ENCODE results near the gene SFT2D2. TPM values are rescaled to one million over a fixed set of nuclear protein-coding genes. Genes with fewer than 3 reads are reported as not detected.
"Not testable (repeated sequence)": the region's sequence is repeated elsewhere in the genome, so short reads cannot be mapped to it uniquely, and the experiment has no call there.

Gene SFT2D2
- total and polyA plus RNA-seq, 2 of the 8 experiments (the other 6 are each of a cell fraction or from before 2014, with no cell fraction given) = 9.0 to 29.0 TPM

DNA sequence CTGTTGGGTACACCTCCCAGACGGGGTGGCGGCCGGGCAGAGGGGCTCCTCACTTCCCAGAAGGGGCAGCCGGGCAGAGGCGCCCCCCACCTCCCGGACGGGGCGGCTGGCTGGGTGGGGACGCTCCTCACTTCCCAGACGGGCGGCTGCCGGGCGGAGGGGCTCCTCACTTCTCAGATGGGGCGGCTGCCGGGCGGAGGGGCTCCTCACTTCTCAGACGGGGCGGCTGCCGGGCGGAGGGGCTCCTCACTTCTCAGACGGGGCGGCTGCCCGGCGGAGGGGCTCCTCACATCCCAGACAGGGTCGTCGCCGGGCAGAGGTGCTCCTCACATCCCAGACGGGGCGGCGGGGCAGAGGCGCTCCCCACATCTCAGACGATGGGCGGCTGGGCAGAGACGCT is 18.1 kb upstream of the SFT2D2 start:
- H2BK120ac ChIP-seq (replicated peaks; ENCODE audit: low read depth, low read length); H3K56ac ChIP-seq (replicated peaks; ENCODE audit: insufficient read length, low read depth, low read length); H2AK5ac ChIP-seq (ENCODE audit: low read depth, low read length); FAIRE-seq; H3K4me3 ChIP-seq (ENCODE audit: extremely low read depth in 1 of 4, insufficient read depth in 2 of 4, low read depth in 3 of 4, low read length in 4 of 4); H3K4me2 ChIP-seq (ENCODE audit: insufficient read depth in 1 of 2, low read depth in 2 of 2, low read length in 2 of 2); DNase-seq (ENCODE audit: low read depth in 1 of 2, low spot score in 2 of 2); H4K5ac ChIP-seq (ENCODE audit: insufficient read length, low read depth, low read length); H3K23ac ChIP-seq (ENCODE audit: insufficient read length); H3K18ac ChIP-seq (ENCODE audit: extremely low read depth, low read length); H3K27ac ChIP-seq (ENCODE audit: low read depth, low read length); H3K9ac ChIP-seq (replicated peaks in 1 of 4; ENCODE audit: extremely low read depth in 1 of 4, low read depth in 3 of 4, low read length in 3 of 4); H3K14ac ChIP-seq (ENCODE audit: insufficient read length); H2BK5ac ChIP-seq (ENCODE audit: low read depth, low read length); POLR2A ChIA-PET (ENCODE audit: partially characterized antibody); H3K4me1 ChIP-seq (replicated peaks in 1 of 4; ENCODE audit: control insufficient read depth in 3 of 4, insufficient read depth in 4 of 4, low read length in 3 of 4); H2AFZ ChIP-seq (ENCODE audit: low read length); H3K23me2 ChIP-seq (ENCODE audit: low read depth, low read length); H2BK15ac ChIP-seq (ENCODE audit: low read length); H4K20me1 ChIP-seq (replicated peaks in 1 of 2; ENCODE audit: control insufficient read depth in 1 of 2, insufficient read depth in 2 of 2, low read length in 2 of 2); H3K79me2 ChIP-seq (ENCODE audit: control insufficient read depth in 1 of 2, insufficient read depth in 2 of 2, low read length in 2 of 2); H2BK12ac ChIP-seq (ENCODE audit: low read depth, low read length); H2BK20ac ChIP-seq (ENCODE audit: low read length); H3K79me1 ChIP-seq (ENCODE audit: low read depth, low read length); H3K4ac ChIP-seq (replicated peaks; ENCODE audit: insufficient read length, low read depth, low read length); H4K8ac ChIP-seq (ENCODE audit: extremely low read depth, insufficient read depth, low read length); H4K91ac ChIP-seq (replicated peaks; ENCODE audit: insufficient read length, low read length); H3K36me3 ChIP-seq (ENCODE audit: control insufficient read depth in 2 of 4, insufficient read depth in 4 of 4, low read length in 3 of 4); H3K27me3 ChIP-seq (replicated peaks in 1 of 4; ENCODE audit: control insufficient read depth in 3 of 4, extremely low read depth in 1 of 4, insufficient read depth in 3 of 4, low read length in 3 of 4): not testable (repeated sequence)
- peaks cover 5 to 16% of the 10 kb centered on the region in 2 experiments; a peak in 3 of 4 replicates for H3K9me3 ChIP-seq (ENCODE audit: insufficient read depth in 2 of 2, low read depth in 1 of 2, low read length in 1 of 2)
- CTCF ChIA-PET (ENCODE audit: partially characterized antibody) = interaction anchor here (0.6 kb wide), 1 partner anchor 237 kb away, joined by 3 read pairs; no protein-coding TSS in a partner anchor
- WGBS, 2 experiments (ENCODE audit: extremely low coverage in 1 of 2, insufficient coverage in 1 of 2, insufficient read length in 1 of 2, insufficient replicate concordance in 2 of 2, low coverage in 1 of 2, low lambda C conversion rate in 2 of 2, missing lambda C conversion rate in 1 of 2) = 89% methylated on average over 6 of the region's 34 CpGs; no CpG with 5 or more reads in 1 of the 2 experiments

Data from H1 (cell line).